Bronchial epithelial cell (primary cell): ENCODE measurements around the gene KANK2. TPM values are rescaled to one million over a fixed set of nuclear protein-coding genes. Genes with fewer than 3 reads are reported as not detected.

Experiments used
- DNase-seq: peaks from one replicate; pipeline ENCODE4 v3.0.0-alpha.2; 2010; ENCODE audit warnings: low read depth
- FAIRE-seq: peaks from 2 replicates; lab custom pipeline; 2011; peaks lifted over from hg19 to GRCh38; lab: Jason Lieb, UNC
- H3K27me3 ChIP-seq: 2 replicates; pipeline ENCODE4 v1.5.1; 2011; ENCODE audit warnings: low read length; ENCODE audit not compliant: control insufficient read depth, insufficient read depth
- H3K36me3 ChIP-seq: 2 replicates; pipeline ENCODE4 v1.5.1; 2011; ENCODE audit warnings: low read length; ENCODE audit not compliant: control insufficient read depth, insufficient read depth
- H3K4me3 ChIP-seq: 2 replicates; pipeline ENCODE4 v1.5.1; 2011; ENCODE audit warnings: mild to moderate bottlenecking, low read depth, low read length, control low read depth
- CTCF ChIP-seq: IDR thresholded peaks from 2 replicates; pipeline ENCODE4 v1.5.1; 2011; ENCODE audit warnings: mild to moderate bottlenecking, moderate library complexity, low read length, control low read depth, inconsistent platforms; ENCODE audit not compliant: insufficient read depth, severe bottlenecking
- total RNA-seq: library from RNA; depleted of rRNA; stranded (reverse); fragments of >200 nt; gene quantifications from 2 replicates; pipeline ENCODE4 v1.2.1, GENCODE V29; 2014

The KANK2 gene
- 10.2 and 10.8 TPM in 2 replicates for total RNA-seq

- H3K36me3 ChIP-seq: peaks cover 17% of the 10 kb centered on the region
- FAIRE-seq (no peak), DNase-seq (peak; percentile 37)
- TF ChIP-seq CTCF: no peak
- H3K27me3 ChIP-seq: no peaks in the 10 kb centered on the region
- H3K4me3 ChIP-seq: peak within 1 kb of the TSS; percentile 80
Observed at GRCh38 chr19:11197291-11198174, at the start of gene KANK2. Gene KANK2 (minus strand): TSS chr19:11197545. CDS start chr19:11194511, 3,034 bp downstream.

GRCh38 chr19:11246941-11247340, 49.6 kb upstream of the KANK2 start:
- Histone ChIP-seq H3K36me3 (peaks cover 30% of the 10 kb centered on the region), H3K4me3 (no peak overlapping the region), H3K27me3 (no peaks in the 10 kb centered on the region)
- no peak for TF ChIP-seq CTCF
- FAIRE-seq: no peak
- no peak for DNase-seq

GRCh38 chr19:11244846-11245589, 47.7 kb upstream of the KANK2 start:
- Histone ChIP-seq H3K36me3 (peaks cover 31% of the 10 kb centered on the region), H3K27me3 (no peaks in the 10 kb centered on the region), H3K4me3 (no peak overlapping the region)
- no peak for TF ChIP-seq CTCF
- FAIRE-seq (no peak), DNase-seq (no peak)

GRCh38 chr19:11243798-11244169, 46.4 kb upstream of the KANK2 start:
- TF ChIP-seq CTCF: no peak
- Histone ChIP-seq H3K4me3 (no peak overlapping the region), H3K27me3 (no peaks in the 10 kb centered on the region), H3K36me3 (peaks cover 40% of the 10 kb centered on the region)
- DNase-seq (no peak), FAIRE-seq (no peak)

GRCh38 chr19:11242864-11243797, 45.8 kb upstream of the KANK2 start:
- peaks cover 41% of the 10 kb centered on the region for H3K36me3 ChIP-seq
- no peaks in the 10 kb centered on the region for H3K27me3 ChIP-seq
- peak; percentile 38 for DNase-seq
- TF ChIP-seq CTCF: peak; percentile 73
- no peak overlapping the region for H3K4me3 ChIP-seq
- no peak for FAIRE-seq
